MM.1S (cell line): ENCODE data around the gene SLC12A4.

ENCODE experiments used
- EZH2 ChIP-seq: fragments of 300-600 bp; sonication (generic); optimal IDR thresholded peaks from 2 replicates; pipeline ENCODE3; 2017; ENCODE audit warnings: low read depth, mild to moderate bottlenecking, antibody characterized with exemption, low read length, mixed read lengths
- EZH2phosphoT487 ChIP-seq: fragments of 300-600 bp; sonication (generic); IDR thresholded peaks from 2 replicates; pipeline ENCODE4 v1.6.1; 2018; ENCODE audit warnings: antibody characterized with exemption, low read length
- TF ChIP-seq, protein P1 (sequence below): fragments of 300-600 bp; sonication (generic); IDR thresholded peaks from 2 replicates; pipeline ENCODE4 v1.5.1; 2016; ENCODE audit warnings: antibody characterized with exemption, low read length, mixed read lengths

DNA sequence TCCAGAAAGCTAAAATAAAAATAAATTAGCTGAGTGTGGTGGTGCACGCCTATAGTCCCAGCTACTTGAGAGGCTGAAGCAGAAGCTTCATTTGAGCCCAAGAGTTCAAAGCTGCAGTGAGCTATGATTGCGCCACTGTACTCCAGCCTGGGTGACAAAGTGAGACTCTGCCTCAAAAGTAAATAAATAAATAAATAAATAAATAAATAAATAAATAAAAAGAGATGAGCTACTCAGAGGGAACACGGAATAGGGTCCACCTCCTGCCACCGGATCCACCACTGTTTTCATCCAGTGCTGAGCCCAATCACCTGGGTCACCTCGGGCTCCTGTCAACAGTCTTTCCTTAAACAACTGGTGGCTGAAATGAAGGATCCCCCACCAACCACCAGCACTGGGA lies 18.5 kb upstream of the SLC12A4 start:
- TF ChIP-seq EZH2phosphoT487 (no peak), EZH2 (no peak)
- TF ChIP-seq, protein P1, sequence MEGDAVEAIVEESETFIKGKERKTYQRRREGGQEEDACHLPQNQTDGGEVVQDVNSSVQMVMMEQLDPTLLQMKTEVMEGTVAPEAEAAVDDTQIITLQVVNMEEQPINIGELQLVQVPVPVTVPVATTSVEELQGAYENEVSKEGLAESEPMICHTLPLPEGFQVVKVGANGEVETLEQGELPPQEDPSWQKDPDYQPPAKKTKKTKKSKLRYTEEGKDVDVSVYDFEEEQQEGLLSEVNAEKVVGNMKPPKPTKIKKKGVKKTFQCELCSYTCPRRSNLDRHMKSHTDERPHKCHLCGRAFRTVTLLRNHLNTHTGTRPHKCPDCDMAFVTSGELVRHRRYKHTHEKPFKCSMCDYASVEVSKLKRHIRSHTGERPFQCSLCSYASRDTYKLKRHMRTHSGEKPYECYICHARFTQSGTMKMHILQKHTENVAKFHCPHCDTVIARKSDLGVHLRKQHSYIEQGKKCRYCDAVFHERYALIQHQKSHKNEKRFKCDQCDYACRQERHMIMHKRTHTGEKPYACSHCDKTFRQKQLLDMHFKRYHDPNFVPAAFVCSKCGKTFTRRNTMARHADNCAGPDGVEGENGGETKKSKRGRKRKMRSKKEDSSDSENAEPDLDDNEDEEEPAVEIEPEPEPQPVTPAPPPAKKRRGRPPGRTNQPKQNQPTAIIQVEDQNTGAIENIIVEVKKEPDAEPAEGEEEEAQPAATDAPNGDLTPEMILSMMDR, result no peak
